H9 (cell line): Measurements from ENCODE around the gene CAMSAP2. TPM values are rescaled to one million over a fixed set of nuclear protein-coding genes. Genes with fewer than 3 reads are reported as not detected.

Experiments
- DNase-seq: peaks from one replicate; pipeline ENCODE4 v3.0.0-alpha.2; 2017
- H2AFZ ChIP-seq: one replicate; pipeline ENCODE4 v1.6.1; 2013; ENCODE audit warnings: mild to moderate bottlenecking, low read length, control low read depth, moderate library complexity
- H2AK5ac ChIP-seq: 2 replicates; pipeline ENCODE4 v1.6.1; 2013; ENCODE audit warnings: low read length, control low read depth, mixed read lengths; ENCODE audit not compliant: insufficient read length
- H2BK120ac ChIP-seq: one replicate; pipeline ENCODE4 v1.6.1; 2013; ENCODE audit warnings: low read depth, mild to moderate bottlenecking, low read length, control low read depth, inconsistent platforms; ENCODE audit not compliant: poor library complexity, severe bottlenecking
- H2BK12ac ChIP-seq: 2 replicates; pipeline ENCODE4 v1.6.1; 2013; ENCODE audit warnings: low read length, control low read depth, mixed read lengths, low read depth; ENCODE audit not compliant: insufficient read length
- H2BK15ac ChIP-seq: 2 replicates; pipeline ENCODE4 v1.6.1; 2013; ENCODE audit warnings: low read depth, low read length, control low read depth
- H2BK20ac ChIP-seq: one replicate; pipeline ENCODE4 v1.6.1; 2013; ENCODE audit warnings: low read depth, mild to moderate bottlenecking, low read length, control low read depth, inconsistent platforms; ENCODE audit not compliant: poor library complexity, severe bottlenecking
- H2BK5ac ChIP-seq: 2 replicates; pipeline ENCODE4 v1.6.1; 2013; ENCODE audit warnings: low read length, control low read depth, mixed read lengths; ENCODE audit not compliant: insufficient read length
- H3K14ac ChIP-seq: 2 replicates; pipeline ENCODE4 v1.6.1; 2013; ENCODE audit warnings: low read length, control low read depth; ENCODE audit not compliant: insufficient read depth
- H3K18ac ChIP-seq: 2 replicates; pipeline ENCODE4 v1.6.1; 2013; ENCODE audit warnings: low read depth, mild to moderate bottlenecking, mixed read lengths, low read length, control low read depth; ENCODE audit not compliant: insufficient read length
- H3K23ac ChIP-seq: 2 replicates; pipeline ENCODE4 v1.6.1; 2013; ENCODE audit warnings: low read length, control low read depth, mixed read lengths, low read depth; ENCODE audit not compliant: insufficient read length
- H3K23me2 ChIP-seq: 2 replicates; pipeline ENCODE4 v1.6.1; 2013; ENCODE audit warnings: low read depth, mild to moderate bottlenecking, mixed read lengths, low read length, control low read depth; ENCODE audit not compliant: insufficient read length, poor library complexity, severe bottlenecking
- H3K27ac ChIP-seq: 2 replicates; pipeline ENCODE4 v1.5.1; 2013; ENCODE audit warnings: low read length, control low read depth, mixed read lengths, low read depth; ENCODE audit not compliant: insufficient read length
- H3K27me3 ChIP-seq: 2 replicates; pipeline ENCODE4 v1.6.1; 2013; ENCODE audit warnings: low read length, control low read depth, inconsistent platforms; ENCODE audit not compliant: insufficient read depth
- H3K4ac ChIP-seq: 2 replicates; pipeline ENCODE4 v1.6.1; 2013; ENCODE audit warnings: low read depth, mild to moderate bottlenecking, control low read depth, inconsistent platforms, low read length, moderate library complexity
- H3K4me1 ChIP-seq: 2 replicates; pipeline ENCODE4 v1.6.1; 2013; ENCODE audit warnings: low read length, control low read depth, inconsistent platforms; ENCODE audit not compliant: insufficient read depth
- H3K4me2 ChIP-seq: 2 replicates; pipeline ENCODE4 v1.6.1; 2013; ENCODE audit warnings: low read length, control low read depth, mixed read lengths; ENCODE audit not compliant: insufficient read length, insufficient read depth
- H3K56ac ChIP-seq: 2 replicates; pipeline ENCODE4 v1.6.1; 2013; ENCODE audit warnings: low read depth, mild to moderate bottlenecking, mixed read lengths, low read length, control low read depth; ENCODE audit not compliant: insufficient read length
- H3K79me1 ChIP-seq: 2 replicates; pipeline ENCODE4 v1.6.1; 2013; ENCODE audit warnings: low read depth, mild to moderate bottlenecking, moderate library complexity, low read length, control low read depth, inconsistent platforms; ENCODE audit not compliant: insufficient read depth, poor library complexity, severe bottlenecking
- H3K79me2 ChIP-seq: 2 replicates; pipeline ENCODE4 v1.6.1; 2013; ENCODE audit warnings: low read length, control low read depth, inconsistent platforms; ENCODE audit not compliant: insufficient read depth
- H3K9ac ChIP-seq: 2 replicates; pipeline ENCODE4 v1.6.1; 2013; ENCODE audit warnings: low read length, control low read depth, mixed read lengths; ENCODE audit not compliant: insufficient read length; ENCODE audit errors: extremely low read depth
- H3K9me3 ChIP-seq: one replicate; pipeline ENCODE4 v1.6.1; 2013; ENCODE audit warnings: low read depth, low read length, inconsistent platforms; ENCODE audit not compliant: control insufficient read depth
- H3T11ph ChIP-seq: one replicate; pipeline ENCODE4 v1.6.1; 2013; ENCODE audit warnings: mild to moderate bottlenecking, low read length, control low read depth, inconsistent platforms
- H4K20me1 ChIP-seq: one replicate; pipeline ENCODE4 v1.6.1; 2013; ENCODE audit not compliant: control insufficient read depth, insufficient read length, insufficient read depth
- H4K5ac ChIP-seq: 2 replicates; pipeline ENCODE4 v1.6.1; 2013; ENCODE audit warnings: low read depth, mild to moderate bottlenecking, mixed read lengths, low read length, control low read depth; ENCODE audit not compliant: insufficient read length
- H4K8ac ChIP-seq: replicated peaks from 2 replicates; pipeline ENCODE4 v1.6.1; 2013; ENCODE audit warnings: low read length, control low read depth, mixed read lengths, low read depth; ENCODE audit not compliant: insufficient read length
- H4K91ac ChIP-seq: 2 replicates; pipeline ENCODE4 v1.6.1; 2013; ENCODE audit warnings: low read depth, mild to moderate bottlenecking, moderate library complexity, mixed read lengths, low read length, control low read depth; ENCODE audit not compliant: insufficient read length
- H3K27ac Mint-ChIP-seq, 3 experiments: 2 replicates in 2 of 3; 3 replicates in 1 of 3; pipeline ENCODE4 v1.8.0; 2020 to 2021; ENCODE audit warnings: mixed read lengths in 3 of 3, mild to moderate bottlenecking in 1 of 3, moderate library complexity in 1 of 3
- H3K27me3 Mint-ChIP-seq: 2 replicates; pipeline ENCODE4 v1.8.0; 2021; ENCODE audit warnings: low read depth, mild to moderate bottlenecking, moderate library complexity, mixed read lengths
- H3K36me3 Mint-ChIP-seq, 3 experiments: 2 replicates in 2 of 3; 3 replicates in 1 of 3; pipeline ENCODE4 v1.8.0; 2020 to 2021; ENCODE audit warnings: low read depth in 3 of 3, mixed read lengths in 3 of 3; ENCODE audit not compliant: insufficient read depth in 1 of 3
- H3K4me1 Mint-ChIP-seq, 2 experiments: 2 replicates each; pipeline ENCODE4 v1.8.0; 2020; ENCODE audit warnings: mixed read lengths in 2 of 2
- H3K4me3 Mint-ChIP-seq, 2 experiments: 2 replicates in 1 of 2; 3 replicates in 1 of 2; pipeline ENCODE4 v1.8.0; 2020 to 2021; ENCODE audit warnings: mild to moderate bottlenecking in 2 of 2, mixed read lengths in 2 of 2, moderate library complexity in 1 of 2
- H3K9me3 Mint-ChIP-seq, 2 experiments: 2 replicates in 1 of 2; 3 replicates in 1 of 2; pipeline ENCODE4 v1.8.0; 2020; ENCODE audit warnings: mild to moderate bottlenecking in 2 of 2, mixed read lengths in 2 of 2, moderate library complexity in 1 of 2
- CTCF ChIP-seq: fragments of 200-600 bp; sonication (generic); conservative IDR thresholded peaks from 3 replicates; pipeline ENCODE4 v1.8.0; 2021; ENCODE audit warnings: antibody characterized with exemption, mild to moderate bottlenecking
- WGBS: extraction: QIAGEN DNeasy Blood & Tissue Kit; methylation state at CpG from one replicate; pipeline ENCODE4 v1.1.7; 2013; ENCODE audit warnings: missing lambda C conversion rate, low lambda C conversion rate, mixed read lengths; ENCODE audit not compliant: insufficient read length; ENCODE audit errors: extremely low coverage; 5-methylcytosine and 5-hydroxymethylcytosine counted together
- total RNA-seq: library from RNA; stranded (reverse); gene quantifications from 2 replicates; pipeline ENCODE4 v1.2.1, GENCODE V29; 2021

Gene CAMSAP2
- total RNA-seq, 1 experiment from 2014 or later: 33.7 TPM

GRCh38 chr1:200818248-200818647 lies 79.6 kb downstream of the CAMSAP2 start:
- H3K23me2 ChIP-seq: no peaks in the 10 kb centered on the region
- H4K8ac ChIP-seq: no peak overlapping the region
- no peaks in the 10 kb centered on the region for H3K27me3 Mint-ChIP-seq
- H3T11ph ChIP-seq: no peak overlapping the region
- H3K23ac ChIP-seq: no peak overlapping the region
- no peak overlapping the region for H4K91ac ChIP-seq
- WGBS: no CpG with 5 or more reads among the region's 1 CpG
- H3K79me1 ChIP-seq: no peaks in the 10 kb centered on the region
- H3K9ac ChIP-seq: no peak overlapping the region
- H3K4ac ChIP-seq: no peak overlapping the region
- no peak overlapping the region for H4K5ac ChIP-seq
- no peak overlapping the region for H2AFZ ChIP-seq
- no peak overlapping the region for H3K56ac ChIP-seq
- no peak overlapping the region for H2AK5ac ChIP-seq
- no peak overlapping the region for H3K27ac ChIP-seq
- no peak overlapping the region for H2BK5ac ChIP-seq
- no peak overlapping the region for H2BK20ac ChIP-seq
- no peak overlapping the region for H3K27ac Mint-ChIP-seq
- H3K9me3 Mint-ChIP-seq: no peaks in the 10 kb centered on the region
- no peaks in the 10 kb centered on the region for H4K20me1 ChIP-seq
- H2BK12ac ChIP-seq: no peak overlapping the region
- H3K14ac ChIP-seq: no peak overlapping the region
- no peak overlapping the region for H3K4me3 Mint-ChIP-seq
- H3K9me3 ChIP-seq: no peaks in the 10 kb centered on the region
- no peaks in the 10 kb centered on the region for H3K27me3 ChIP-seq
- TF ChIP-seq CTCF: no peak
- H3K4me2 ChIP-seq: no peak overlapping the region
- no peaks in the 10 kb centered on the region for H3K79me2 ChIP-seq
- no peak for DNase-seq
- H3K4me1 Mint-ChIP-seq: peaks cover 3 to 6% of the 10 kb centered on the region in 2 experiments; a peak in 3 of 4 replicates
- peaks cover 0 to 13% (median 2%) of the 10 kb centered on the region in 3 experiments; a peak in 3 of 7 replicates for H3K36me3 Mint-ChIP-seq
- H2BK15ac ChIP-seq: no peak overlapping the region
- no peak overlapping the region for H3K18ac ChIP-seq
- no peaks in the 10 kb centered on the region for H3K4me1 ChIP-seq
- no peak overlapping the region for H2BK120ac ChIP-seq
